NCI-H510A treated with DMSO at 0.1 percent for 48 hours (cell line): ENCODE data around the gene OR4K5.
A peak's percentile ranks its signal among the peaks of the same experiment; 100 is the strongest.
"Not testable (repeated sequence)": the region's sequence is repeated elsewhere in the genome, so short reads cannot be mapped to it uniquely, and the experiment has no call there.

Source experiments
- DNase-seq: peaks from one replicate; lab custom pipeline; 2025; lab: John Stamatoyannopoulos, UW

OR4K5 gene

DNA sequence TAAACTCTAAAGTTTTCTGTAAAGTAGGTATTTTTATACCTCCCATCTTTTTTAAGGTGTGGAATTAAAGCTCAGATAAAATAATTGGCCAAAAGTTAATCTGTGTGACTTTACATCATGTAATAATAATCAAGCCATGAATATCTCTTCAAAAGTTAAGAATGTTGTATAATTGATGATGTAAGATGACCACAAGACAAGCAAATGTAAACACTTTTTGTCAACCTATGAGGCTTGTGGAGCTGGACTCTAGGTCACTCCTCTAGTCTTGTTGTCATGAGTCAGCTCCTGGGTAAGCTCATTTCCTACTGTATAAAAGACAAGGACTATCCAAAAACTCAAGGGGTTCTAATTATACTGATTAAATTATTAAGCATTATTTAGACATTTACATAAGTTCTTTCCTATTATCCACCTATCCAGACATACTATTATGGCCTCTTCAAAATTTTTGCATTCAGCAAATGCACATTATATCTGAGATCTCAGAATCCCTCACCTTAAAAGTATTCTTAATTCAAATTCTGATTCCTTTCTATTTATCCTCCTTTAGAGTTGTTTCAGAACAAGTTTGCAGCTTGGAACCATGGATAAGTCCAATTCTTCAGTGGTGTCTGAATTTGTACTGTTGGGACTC lies at the start of gene OR4K5:
OR4K5 (plus strand) TSS at position 587 of the 637 bp plus-strand sequence; CDS start at position 587, 0 bp downstream.
- no peak for DNase-seq

DNA sequence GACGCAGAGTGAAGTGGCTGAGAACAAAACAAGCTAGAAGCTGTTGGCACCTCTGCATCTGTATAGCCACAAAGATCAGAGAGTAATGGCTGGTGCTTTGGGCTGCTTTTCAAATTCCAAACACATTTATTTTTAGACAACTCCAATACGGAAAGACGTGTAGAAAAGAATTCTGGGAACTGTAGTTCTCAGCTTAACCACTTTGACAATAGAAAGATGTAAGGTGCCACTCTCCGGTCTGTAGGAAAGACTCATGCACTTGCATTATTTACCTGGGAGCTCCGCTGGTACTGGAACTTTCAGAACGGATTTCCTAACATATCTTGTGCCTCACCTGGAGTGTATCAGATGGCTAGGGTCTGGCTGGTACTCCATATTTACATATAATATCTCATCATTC lies 47.2 kb upstream of the OR4K5 start:
- DNase-seq = no peak

DNA sequence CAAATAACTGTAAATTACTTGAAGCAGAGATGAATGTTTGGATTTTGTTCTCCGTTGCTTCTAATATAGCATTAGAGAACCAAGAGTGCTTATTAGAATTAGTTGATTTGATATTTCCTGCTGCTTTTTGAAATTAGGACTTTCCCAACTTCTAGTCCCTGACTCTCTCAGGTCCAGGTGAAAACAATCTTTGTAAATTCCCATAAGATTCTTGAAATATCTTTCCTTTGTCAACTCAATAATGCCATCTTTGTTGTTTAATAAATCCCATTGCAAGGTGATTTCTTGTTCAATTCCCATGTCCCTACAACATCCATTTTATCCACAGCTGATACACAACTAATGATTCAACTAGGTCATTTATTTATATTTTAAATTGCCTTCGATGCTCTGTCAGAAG lies 45.6 kb upstream of the OR4K5 start, which contains the start of gene OR4K2:
OR4K2 (plus strand) TSS at position 301 of the 400 bp plus-strand sequence. CDS start 1,126 bp downstream, outside the sequence.
- no peak for DNase-seq

DNA sequence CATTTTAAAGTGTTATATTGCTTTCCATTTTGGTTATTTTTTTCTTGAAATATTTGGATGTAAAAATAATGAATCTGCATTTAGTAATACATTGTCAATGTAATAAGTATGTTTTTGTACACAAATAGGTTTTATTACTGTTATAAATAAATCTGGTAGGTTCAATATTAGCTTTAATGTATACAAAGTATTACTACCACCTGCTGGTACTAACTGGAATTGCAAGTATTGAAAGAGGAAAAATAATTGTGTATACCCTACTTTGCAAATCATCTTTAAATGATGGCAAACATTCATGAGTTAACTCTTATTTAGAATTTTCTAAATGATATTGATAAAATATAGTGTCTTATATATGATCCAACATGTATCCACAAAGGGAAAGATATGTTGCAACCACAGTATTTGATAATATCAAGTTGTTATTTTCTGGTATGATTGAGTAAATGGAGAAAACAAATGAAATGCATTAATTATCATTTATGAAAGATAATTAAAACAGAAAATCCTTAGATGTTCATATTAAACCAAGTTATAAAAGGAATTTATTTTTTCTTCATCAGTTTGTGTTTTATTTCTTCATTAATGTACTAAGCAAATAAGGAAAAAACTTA lies 42.3 kb upstream of the OR4K5 start:
- DNase-seq = no peak

GRCh38 chr14:19895282-19895681 lies 25.1 kb upstream of the OR4K5 start:
- DNase-seq = no peak

DNA sequence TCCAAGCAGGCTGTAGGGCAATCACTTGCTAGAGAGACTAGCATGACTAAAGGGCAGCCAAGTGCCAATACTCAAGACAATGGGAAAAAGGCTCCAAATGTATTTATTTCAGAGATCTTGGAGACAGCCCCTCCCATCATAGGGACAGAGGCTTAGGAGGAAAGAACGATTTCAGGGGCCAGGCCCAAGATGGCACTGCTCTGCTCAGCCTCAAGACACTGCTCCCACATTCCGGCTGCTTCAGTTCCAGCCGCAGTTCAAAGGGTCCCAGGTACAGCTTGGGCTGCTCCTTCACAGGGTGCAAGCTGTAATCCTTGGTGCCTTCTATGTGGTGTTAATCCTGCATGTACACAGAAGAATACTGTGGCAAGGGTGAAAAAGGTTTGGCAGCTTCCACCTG lies 19.4 kb upstream of the OR4K5 start:
- no peak for DNase-seq

DNA sequence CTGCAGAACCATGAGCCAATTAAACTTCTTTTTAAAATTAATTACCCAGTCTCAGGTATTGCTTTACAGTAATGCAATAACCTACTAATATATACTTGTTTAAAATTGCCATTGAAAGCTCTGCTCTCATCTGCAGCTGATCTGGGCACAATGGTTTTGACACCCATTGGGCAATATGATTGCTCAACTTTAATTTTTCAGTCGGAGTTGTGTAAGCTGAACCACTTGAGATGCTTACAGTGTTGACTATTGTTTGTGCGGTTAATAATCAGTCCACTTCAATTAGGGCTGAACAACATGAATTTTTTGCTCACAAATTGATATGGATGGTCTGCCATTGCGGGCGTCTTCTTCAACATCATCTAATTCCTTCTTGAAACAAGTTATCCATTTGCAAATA lies 18.0 kb upstream of the OR4K5 start:
- DNase-seq = no peak

DNA sequence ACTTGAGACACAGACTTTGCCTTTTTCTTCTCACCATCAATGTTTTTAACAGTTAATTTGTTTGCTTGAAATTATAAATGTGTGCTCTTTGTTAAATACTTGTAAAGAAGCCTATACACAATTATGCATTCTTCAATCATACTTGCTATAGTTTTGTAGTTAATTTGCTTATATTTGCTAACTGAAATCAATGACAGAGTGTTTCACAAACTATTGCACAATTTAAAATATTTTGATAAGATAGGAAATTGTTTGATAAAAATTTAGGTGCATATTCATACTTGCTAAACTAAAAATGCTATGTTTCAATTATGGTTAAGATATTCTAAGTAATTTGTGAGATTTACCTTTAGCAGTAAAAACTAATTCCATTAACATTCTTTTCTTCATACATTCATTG lies 13.7 kb upstream of the OR4K5 start:
- DNase-seq = no peak

DNA sequence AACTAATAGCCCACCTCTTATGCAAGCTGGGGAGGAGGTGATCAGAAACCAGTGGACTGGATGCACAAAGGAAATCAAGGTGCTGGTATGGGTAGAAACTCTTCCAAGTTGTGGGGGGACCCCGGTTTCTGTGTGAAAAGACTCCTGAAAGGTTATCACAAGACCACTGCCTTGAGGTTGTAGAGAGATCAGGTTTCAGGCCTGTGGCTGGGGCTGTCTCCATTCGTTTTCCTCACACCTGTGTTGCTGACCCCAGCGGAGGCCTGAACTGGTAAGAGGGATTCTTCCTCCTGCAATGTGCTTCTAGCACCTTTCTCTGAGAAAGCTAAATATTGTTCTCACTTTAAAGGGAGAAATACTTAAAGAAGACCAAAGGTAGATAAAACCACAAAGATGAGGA lies 9.3 kb upstream of the OR4K5 start:
- no peak for DNase-seq

DNA sequence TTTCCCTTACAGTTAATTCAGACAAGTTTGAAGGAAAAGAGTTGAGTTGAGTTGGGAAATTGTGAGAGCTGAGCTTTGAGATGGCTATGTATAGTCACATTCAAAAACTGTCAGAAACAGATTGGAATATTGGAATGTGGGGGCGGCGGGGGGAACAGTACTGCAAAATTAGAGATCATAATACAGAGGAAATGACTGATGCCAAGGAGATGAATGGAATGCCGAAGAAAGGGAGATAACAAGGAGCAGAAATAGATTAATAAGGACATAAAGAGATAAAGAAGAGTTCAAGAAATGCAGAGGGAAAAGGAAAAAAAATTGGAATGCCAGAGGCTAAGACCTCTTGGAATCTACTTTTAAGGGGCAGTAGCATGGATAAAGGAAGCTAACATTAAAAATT lies 3.2 kb upstream of the OR4K5 start:
- DNase-seq = no peak

- DNase-seq = no peak
Measured at GRCh38 chr14:19917955-19918518, 2.4 kb upstream of the OR4K5 start.

DNA sequence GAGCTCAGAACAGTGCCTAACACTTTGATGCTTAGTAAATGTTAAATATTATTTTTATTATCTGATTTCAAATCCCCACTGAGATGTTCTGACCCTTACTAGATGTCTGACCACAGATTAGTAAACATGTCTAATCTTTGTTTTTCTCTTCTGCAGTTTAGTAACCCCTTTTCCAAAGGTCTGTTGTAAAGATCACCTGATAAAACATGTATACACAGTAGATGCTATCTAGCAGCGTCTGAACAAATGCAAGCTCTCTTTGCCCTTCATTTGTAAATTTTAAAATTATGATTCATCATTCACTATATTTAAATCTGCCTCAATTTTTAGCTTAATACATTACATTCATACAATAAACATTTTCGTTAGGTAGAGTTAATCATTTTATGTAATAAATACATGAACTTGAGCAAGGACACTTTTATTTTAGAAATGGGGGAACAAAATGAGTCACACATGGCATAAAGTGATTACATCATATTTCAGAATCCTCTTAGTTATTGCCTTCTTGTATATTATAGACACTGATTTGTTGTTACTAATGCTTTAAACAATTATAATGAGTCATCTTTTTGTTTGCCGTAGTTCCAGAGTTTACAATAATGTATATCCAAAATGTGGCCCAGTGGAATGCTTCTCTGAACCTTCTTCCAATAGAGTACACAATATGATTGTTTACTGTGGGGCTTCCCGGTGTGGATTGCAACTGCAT lies 1.7 kb upstream of the OR4K5 start:
- DNase-seq = no peak

DNA sequence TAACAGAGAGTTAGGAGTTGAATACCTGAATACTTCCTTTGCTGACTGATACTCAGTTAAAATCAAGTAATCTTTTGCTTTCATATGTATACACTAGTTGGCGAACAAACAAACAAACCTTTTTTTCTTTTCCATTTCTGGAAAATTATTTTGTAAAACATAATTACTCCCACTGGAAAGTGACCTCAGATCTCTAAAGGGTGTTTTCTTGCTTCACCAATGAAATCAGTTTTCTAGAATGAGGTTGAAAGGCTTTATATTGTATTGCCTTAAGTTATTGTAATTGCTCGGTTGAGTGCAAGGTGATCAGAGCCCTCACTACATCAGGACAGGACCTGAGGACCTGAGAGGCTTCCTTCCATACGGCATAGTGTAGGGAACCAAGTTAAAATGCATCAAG lies 10.2 kb downstream of the OR4K5 start, which contains the start of gene OR4K1:
OR4K1 (plus strand) TSS at position 301 of the 400 bp plus-strand sequence. CDS start 4,750 bp downstream, outside the sequence.
- no peak for DNase-seq

DNA sequence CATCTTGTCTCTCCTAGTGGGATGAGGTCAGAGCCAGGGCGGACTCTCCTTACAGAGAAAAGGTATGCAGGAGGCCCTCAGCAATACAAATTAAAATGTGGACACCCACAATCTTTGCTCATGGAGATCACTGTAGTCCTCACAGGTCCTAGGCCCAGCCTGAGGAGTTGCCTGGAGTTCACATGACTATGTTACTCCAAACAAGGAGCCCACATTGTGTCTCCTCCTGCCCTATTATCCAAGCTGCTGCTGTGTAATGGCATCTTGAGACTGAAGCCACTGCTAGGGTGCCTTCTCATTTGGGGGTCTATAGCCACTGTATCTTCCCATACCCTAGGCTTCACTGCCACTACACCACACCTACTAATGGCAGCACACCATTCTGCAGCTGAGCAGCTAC lies 21.3 kb downstream of the OR4K5 start:
- no peak for DNase-seq

GRCh38 chr14:19947413-19948090 lies 27.1 kb downstream of the OR4K5 start:
- peak; percentile 3 for DNase-seq

DNA sequence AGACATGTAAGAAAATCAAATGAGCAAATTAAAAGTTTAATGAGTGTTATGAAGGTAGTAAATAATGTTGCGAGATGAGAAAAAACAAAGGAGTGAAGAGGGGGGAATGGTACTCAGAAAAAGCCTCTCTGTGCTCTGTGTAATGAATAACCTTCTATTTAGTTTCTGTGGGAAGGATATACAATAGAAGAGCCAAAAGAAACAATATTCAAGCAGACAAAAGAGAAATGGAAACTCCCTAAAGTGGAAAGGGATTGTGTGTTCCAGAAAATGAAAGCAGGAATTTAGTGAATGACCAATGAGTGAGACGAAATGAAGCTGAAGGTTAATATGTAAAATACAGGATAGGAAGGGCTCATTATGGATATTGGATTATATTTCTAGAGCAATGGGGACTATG lies 28.8 kb downstream of the OR4K5 start:
- no peak for DNase-seq

DNA sequence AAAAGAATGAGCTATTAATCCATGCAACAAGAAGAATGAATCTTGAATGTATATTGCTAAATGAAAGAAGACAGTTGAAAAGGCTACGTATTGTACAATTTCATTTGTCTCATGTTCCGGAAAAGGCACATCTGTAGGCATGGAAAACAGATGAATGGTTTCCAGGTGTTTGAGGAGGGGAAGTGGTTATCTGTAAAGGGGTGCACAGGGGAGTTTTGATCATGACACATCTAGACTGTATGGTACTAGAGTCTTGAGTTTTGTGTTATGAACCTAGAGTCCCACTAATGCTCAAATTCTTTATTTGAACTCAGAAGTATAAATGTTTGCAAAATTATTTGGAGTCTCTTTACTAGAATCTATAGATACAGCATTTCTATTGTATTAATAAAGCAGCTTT lies 49.3 kb downstream of the OR4K5 start:
- DNase-seq = not testable (repeated sequence)
